GM12872 (cell line): ENCODE data around the gene VANGL2.

Source experiments
- TF ChIP-seq, protein P1 (sequence below): IDR thresholded peaks from 3 replicates; pipeline ENCODE4 v1.5.1; 2011; ENCODE audit warnings: low read depth, mild to moderate bottlenecking, low read length, moderate library complexity; ENCODE audit not compliant: insufficient read depth

Gene VANGL2

DNA sequence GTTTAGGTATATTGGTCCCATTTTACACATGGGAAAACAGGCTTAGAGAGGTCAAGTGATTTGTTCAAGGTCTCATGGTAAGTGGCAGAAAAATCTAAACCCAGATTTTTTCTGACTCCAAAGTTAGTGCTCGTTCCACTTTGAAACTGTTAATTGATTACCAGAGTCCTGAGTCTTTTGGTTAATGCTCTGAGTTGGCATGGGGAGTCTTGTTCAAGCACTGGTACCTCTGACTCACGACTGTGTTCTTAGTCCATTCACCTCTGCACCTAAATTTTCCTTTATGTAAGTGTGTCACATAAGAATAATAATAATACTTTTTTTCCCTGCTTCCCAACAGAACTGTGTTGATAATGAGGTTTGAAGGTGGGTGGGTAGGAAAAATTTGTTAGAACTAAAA lies 59.3 kb downstream of the VANGL2 start:
- TF ChIP-seq, protein P1, sequence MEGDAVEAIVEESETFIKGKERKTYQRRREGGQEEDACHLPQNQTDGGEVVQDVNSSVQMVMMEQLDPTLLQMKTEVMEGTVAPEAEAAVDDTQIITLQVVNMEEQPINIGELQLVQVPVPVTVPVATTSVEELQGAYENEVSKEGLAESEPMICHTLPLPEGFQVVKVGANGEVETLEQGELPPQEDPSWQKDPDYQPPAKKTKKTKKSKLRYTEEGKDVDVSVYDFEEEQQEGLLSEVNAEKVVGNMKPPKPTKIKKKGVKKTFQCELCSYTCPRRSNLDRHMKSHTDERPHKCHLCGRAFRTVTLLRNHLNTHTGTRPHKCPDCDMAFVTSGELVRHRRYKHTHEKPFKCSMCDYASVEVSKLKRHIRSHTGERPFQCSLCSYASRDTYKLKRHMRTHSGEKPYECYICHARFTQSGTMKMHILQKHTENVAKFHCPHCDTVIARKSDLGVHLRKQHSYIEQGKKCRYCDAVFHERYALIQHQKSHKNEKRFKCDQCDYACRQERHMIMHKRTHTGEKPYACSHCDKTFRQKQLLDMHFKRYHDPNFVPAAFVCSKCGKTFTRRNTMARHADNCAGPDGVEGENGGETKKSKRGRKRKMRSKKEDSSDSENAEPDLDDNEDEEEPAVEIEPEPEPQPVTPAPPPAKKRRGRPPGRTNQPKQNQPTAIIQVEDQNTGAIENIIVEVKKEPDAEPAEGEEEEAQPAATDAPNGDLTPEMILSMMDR, result no peak

DNA sequence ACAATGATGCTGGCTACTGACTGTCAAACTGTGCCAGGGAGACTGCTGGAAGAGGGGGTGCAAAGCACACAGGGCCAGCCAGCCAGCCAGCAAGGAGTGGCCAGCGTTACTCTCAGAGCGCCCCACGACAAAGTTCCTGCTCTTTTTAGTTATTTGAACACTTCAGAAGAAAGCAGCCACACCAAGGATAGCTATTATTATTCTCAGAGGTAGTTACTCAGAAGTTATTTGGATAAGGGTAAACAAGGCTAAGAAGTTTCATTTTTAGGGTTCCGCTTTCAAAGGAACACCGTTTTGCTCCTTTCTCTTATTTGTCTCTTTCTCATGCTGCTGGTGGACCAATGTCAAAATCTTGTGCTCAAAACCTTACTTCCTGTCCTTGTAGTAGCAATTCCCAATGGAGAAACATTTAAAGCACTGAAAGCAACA lies 59.9 kb downstream of the VANGL2 start:
- TF ChIP-seq, protein P1, result no peak

DNA sequence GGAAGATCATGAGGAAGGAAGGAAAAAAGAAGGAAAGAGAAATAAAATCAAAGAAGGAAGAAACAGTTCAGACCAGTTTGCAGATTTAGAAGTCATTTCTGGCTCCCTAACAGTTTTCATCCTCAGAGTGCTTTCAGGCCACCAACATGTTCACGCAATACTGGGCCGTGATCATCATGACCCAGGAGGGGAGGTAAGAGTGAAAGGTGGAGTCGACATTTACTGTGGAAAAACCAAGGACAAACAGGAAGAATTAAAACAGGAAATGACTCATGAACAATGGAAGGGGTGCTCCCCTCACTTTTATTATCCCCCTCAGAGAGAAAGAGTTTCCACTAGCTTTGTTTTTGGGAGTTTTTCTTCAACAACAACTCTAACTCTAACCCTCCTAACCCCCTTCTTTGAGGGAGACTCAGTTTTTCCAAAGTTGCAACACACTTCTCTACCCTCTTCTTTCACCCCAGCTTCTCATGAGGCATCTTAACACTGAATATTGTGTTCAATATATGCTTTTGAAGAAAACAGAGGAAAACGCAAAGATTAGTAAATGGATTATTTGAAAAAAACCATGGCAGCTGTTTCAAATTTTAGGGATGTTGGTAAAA lies 60.4 kb downstream of the VANGL2 start:
- TF ChIP-seq, protein P1, result no peak

DNA sequence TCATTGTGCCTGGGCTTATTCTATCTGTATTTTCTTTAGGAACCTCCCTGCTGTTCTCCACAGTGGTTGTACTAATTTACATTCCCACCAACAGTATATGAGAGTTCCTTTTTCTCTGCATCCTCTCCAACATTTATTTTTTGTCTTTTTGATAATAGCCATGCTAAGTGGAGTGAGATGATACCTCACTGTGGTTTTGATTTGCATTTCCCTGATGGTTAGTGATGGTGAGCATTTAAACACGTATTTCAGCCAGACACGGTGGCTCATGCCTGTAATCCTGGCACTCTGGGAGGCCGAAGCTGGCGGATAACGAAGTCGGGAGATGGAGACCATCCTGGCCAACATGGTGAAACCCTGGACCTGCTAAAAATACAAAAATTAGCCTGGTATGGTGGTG lies 64.8 kb downstream of the VANGL2 start:
- TF ChIP-seq, protein P1, result no peak

DNA sequence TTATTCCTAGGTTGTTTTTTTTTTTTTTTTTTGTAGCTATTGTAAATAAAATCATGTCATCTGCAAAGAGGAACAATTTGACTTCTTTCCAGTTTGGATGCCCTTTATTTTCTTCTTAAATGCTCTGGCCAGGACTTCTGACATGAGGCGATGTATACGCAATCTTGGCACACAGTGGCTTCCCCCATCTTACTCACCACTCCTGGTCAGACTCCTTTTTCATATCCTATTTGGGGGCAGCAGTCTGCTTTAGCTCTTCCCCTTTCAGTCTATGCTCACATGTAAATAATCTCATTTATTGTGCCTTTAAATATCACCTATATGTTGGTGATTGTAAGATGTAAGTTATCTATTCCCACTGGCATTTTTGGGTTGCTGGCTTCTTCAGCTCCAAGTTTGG lies 66.6 kb downstream of the VANGL2 start:
- TF ChIP-seq, protein P1, result no peak

DNA sequence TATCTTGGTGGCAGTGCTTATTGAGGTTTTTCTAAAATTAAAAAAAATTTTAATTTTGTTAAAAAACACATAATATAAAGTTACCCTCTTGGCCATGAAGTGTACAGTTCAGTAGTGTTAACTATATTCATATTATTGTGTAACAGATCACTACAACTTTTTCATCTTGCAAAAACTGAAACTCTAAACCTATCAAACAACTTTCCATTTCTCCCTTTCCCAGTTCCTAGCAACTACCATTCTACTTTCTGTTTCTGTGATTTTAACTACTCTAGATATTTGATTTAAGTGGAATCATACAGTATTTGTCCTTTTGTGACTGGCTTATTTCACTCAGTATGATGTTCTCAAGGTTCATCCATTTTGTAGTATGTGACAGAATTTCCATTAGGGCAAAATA lies 67.2 kb downstream of the VANGL2 start:
- TF ChIP-seq, protein P1, result no peak

DNA sequence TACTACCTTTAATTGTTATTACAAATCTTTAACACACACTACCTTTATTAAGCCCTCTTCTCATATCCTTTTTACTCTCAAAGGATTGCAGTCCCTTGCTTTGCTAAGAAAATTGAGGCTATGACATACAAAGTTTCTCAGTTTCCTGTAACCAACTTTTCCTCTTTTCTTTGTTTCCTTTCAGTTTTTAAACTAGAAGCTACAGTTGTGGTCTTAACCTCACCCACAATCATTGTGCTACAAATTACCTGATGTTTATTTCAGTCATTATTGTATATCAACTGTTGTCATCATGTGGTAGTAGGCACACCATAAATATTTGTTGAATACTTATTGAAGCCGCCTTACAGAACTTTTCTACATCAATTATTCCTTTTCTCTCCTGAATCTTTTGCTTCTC lies 70.9 kb downstream of the VANGL2 start:
- TF ChIP-seq, protein P1, result no peak
